Endodermal cell (in vitro differentiated cells): ENCODE results near the gene SLK. TPM values are rescaled to one million over a fixed set of nuclear protein-coding genes. Genes with fewer than 3 reads are reported as not detected.

Experiments
- DNase-seq: peaks from one replicate; pipeline ENCODE4 v3.0.0-alpha.2; 2017
- H3K27ac ChIP-seq: 2 replicates; pipeline ENCODE4 v1.5.1; 2013; ENCODE audit warnings: mild to moderate bottlenecking, low read depth, low read length, moderate library complexity
- H3K27me3 ChIP-seq: 2 replicates; pipeline ENCODE4 v1.6.1; 2013; ENCODE audit warnings: mild to moderate bottlenecking, low read length, moderate library complexity; ENCODE audit not compliant: insufficient read depth, control insufficient read depth, poor library complexity, severe bottlenecking
- H3K36me3 ChIP-seq: 2 replicates; pipeline ENCODE4 v1.7.0; 2013; ENCODE audit warnings: mild to moderate bottlenecking, low read length, moderate library complexity; ENCODE audit not compliant: control insufficient read depth, insufficient read depth
- H3K4me1 ChIP-seq: one replicate; pipeline ENCODE4 v1.7.0; 2013; ENCODE audit warnings: low read length; ENCODE audit not compliant: control insufficient read depth, insufficient read depth
- H3K4me3 ChIP-seq: 2 replicates; pipeline ENCODE4 v1.5.1; 2013; ENCODE audit warnings: mild to moderate bottlenecking, low read length, moderate library complexity
- H3K9ac ChIP-seq: 2 replicates; pipeline ENCODE4 v1.6.1; 2013; ENCODE audit warnings: mild to moderate bottlenecking, low read length, moderate library complexity; ENCODE audit not compliant: poor library complexity, severe bottlenecking; ENCODE audit errors: extremely low read depth
- H3K9me3 ChIP-seq: 2 replicates; pipeline ENCODE4 v1.6.1; 2013; ENCODE audit warnings: mild to moderate bottlenecking, low read length, moderate library complexity; ENCODE audit not compliant: control insufficient read depth
- H3K27ac Mint-ChIP-seq: 2 replicates; pipeline ENCODE4 v1.8.0; 2020; ENCODE audit warnings: mixed read lengths
- H3K27me3 Mint-ChIP-seq: 2 replicates; pipeline ENCODE4 v1.8.0; 2021; ENCODE audit warnings: mild to moderate bottlenecking, mixed read lengths; ENCODE audit not compliant: insufficient read depth
- H3K36me3 Mint-ChIP-seq: 2 replicates; pipeline ENCODE4 v1.8.0; 2020; ENCODE audit warnings: low read depth, mixed read lengths
- H3K4me1 Mint-ChIP-seq: 2 replicates; pipeline ENCODE4 v1.8.0; 2020; ENCODE audit warnings: mixed read lengths
- H3K4me3 Mint-ChIP-seq: 2 replicates; pipeline ENCODE4 v1.8.0; 2020; ENCODE audit warnings: mild to moderate bottlenecking, moderate library complexity, mixed read lengths
- H3K9me3 Mint-ChIP-seq: 2 replicates; pipeline ENCODE4 v1.8.0; 2020; ENCODE audit warnings: mild to moderate bottlenecking, mixed read lengths
- WGBS, 2 experiments: methylation state at CpG; one replicate each; pipeline versions ENCODE4 v1.1.5 to v1.1.7; 2013; ENCODE audit warnings: missing lambda C conversion rate in 2 of 2, mixed read lengths in 1 of 2; ENCODE audit not compliant: insufficient coverage in 1 of 2, insufficient read length in 1 of 2; 5-methylcytosine and 5-hydroxymethylcytosine counted together
- total RNA-seq, 2 donors: library from RNA; stranded (reverse); fragmentation: NEBNext Ultra II Directional in 1 of 2; extraction: Animal tissue kit (Norgen Biotek cat#: 25700) in 1 of 2; gene quantifications; 2 replicates in 1 of 2; 3 replicates in 1 of 2; pipeline ENCODE4 v1.2.1, GENCODE V29; 2021
- TF ChIP-seq, protein P1 (sequence below): fragments of 200-600 bp; sonication (generic); conservative IDR thresholded peaks from 2 replicates; pipeline ENCODE4 v1.5.0; 2021; ENCODE audit warnings: antibody characterized with exemption, mild to moderate bottlenecking

SLK gene
- total RNA-seq, 2 donors from 2014 or later, result 23.4 to 32.9 TPM

DNA sequence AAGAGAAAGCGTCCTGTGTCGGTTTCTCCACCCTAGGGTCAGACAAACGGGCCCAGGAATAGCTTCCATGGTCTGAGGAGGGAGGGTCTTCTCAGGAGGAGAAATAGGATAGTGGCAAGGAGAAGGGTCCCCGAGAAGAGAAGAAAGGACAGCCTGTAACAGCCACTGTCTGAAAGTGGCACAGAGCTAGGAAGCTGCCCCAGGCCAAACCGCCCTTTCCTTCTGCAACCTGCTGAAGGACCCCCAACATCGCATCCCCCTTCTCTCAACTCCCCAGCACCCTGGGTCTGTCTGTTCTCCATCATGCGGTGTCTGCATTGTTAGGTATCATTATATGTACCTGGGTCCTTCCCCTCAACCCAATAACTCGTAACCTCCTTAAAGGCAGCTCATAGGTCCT lies 71.6 kb downstream of the SLK start:
- Mint-ChIP-seq H3K36me3 (no peaks in the 10 kb centered on the region), H3K27ac (no peak overlapping the region), H3K4me1 (peaks cover 4% of the 10 kb centered on the region), H3K9me3 (no peaks in the 10 kb centered on the region), H3K4me3 (no peak overlapping the region), H3K27me3 (no peaks in the 10 kb centered on the region)
- Histone ChIP-seq H3K4me3 (no peak overlapping the region), H3K9ac (no peak overlapping the region), H3K9me3 (no peaks in the 10 kb centered on the region), H3K27ac (no peak overlapping the region), H3K27me3 (no peaks in the 10 kb centered on the region), H3K4me1 (no peaks in the 10 kb centered on the region), H3K36me3 (no peaks in the 10 kb centered on the region)
- 90 to 94% methylated on average over 3 to 8 of the region's 8 CpGs for WGBS, 2 experiments
- TF ChIP-seq, protein P1, sequence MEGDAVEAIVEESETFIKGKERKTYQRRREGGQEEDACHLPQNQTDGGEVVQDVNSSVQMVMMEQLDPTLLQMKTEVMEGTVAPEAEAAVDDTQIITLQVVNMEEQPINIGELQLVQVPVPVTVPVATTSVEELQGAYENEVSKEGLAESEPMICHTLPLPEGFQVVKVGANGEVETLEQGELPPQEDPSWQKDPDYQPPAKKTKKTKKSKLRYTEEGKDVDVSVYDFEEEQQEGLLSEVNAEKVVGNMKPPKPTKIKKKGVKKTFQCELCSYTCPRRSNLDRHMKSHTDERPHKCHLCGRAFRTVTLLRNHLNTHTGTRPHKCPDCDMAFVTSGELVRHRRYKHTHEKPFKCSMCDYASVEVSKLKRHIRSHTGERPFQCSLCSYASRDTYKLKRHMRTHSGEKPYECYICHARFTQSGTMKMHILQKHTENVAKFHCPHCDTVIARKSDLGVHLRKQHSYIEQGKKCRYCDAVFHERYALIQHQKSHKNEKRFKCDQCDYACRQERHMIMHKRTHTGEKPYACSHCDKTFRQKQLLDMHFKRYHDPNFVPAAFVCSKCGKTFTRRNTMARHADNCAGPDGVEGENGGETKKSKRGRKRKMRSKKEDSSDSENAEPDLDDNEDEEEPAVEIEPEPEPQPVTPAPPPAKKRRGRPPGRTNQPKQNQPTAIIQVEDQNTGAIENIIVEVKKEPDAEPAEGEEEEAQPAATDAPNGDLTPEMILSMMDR, result no peak
- no peak for DNase-seq

DNA sequence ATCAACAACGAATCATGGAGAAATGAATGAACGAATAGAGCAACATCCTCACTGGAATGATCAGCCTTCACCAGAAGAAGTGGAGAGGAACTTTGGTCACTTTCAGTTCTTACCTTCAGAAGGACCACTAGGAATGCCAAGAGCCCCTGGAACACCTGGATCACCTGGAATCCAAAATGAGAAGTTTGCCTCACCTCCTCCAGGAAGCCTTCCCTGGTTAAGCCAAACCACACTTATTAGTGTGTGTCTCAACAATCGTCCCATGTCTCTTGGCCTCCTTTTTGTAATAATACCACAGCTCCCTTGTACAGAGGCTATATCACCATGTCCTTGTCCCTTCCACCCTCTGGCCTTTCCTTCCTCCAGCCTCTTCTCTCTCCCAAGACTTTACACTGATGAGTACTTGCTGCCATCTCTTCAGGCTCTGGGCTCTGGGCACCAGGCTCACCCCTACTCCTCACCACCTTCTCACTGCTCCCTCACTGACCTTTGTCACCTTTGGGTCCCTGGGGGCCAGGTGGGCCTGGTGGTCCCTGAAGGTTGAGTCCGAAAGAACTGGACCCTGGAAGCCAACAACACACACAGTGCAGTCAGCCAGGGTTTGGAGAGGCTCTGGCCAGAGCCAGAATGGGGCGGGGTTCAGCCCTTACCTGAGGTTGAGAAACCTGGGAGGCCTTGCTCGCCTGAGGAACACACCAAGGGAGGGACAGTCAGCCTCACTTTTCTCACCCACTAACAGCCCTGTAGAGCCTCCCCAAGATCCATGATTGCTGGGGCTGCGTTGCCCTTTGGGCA lies 72.2 kb downstream of the SLK start:
- Mint-ChIP-seq H3K4me1 (no peaks in the 10 kb centered on the region), H3K27ac (no peak overlapping the region), H3K27me3 (no peaks in the 10 kb centered on the region), H3K4me3 (no peak overlapping the region), H3K9me3 (no peaks in the 10 kb centered on the region), H3K36me3 (no peaks in the 10 kb centered on the region)
- Histone ChIP-seq H3K27me3 (no peaks in the 10 kb centered on the region), H3K9ac (no peak overlapping the region), H3K27ac (no peak overlapping the region), H3K36me3 (no peaks in the 10 kb centered on the region), H3K4me1 (no peaks in the 10 kb centered on the region), H3K9me3 (no peaks in the 10 kb centered on the region), H3K4me3 (no peak overlapping the region)
- 86 to 92% methylated on average over 4 to 7 of the region's 7 CpGs for WGBS, 2 experiments
- no peak for DNase-seq
- TF ChIP-seq, protein P1, result no peak

DNA sequence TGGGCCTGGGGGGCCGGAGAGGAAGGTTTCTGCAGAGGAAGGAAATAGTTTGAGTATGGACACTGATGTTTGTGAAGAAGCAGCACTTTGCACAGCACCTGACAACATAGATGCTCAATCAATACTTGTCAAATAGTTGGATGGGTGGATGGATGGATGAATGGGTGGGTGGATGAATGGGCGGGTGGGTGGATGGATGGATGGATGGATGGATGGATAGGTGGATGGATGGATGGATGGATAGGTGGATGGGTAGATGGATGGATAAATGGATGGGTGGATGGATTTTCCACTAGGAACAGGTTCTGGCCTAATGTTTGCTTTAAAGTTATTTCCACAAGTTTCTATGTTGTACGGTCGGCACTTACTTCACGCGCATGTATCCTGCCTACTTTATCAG lies 73.4 kb downstream of the SLK start:
- Histone ChIP-seq H3K36me3 (no peaks in the 10 kb centered on the region), H3K4me1 (no peaks in the 10 kb centered on the region), H3K4me3 (no peak overlapping the region), H3K27ac (no peak overlapping the region), H3K9me3 (no peaks in the 10 kb centered on the region), H3K9ac (no peak overlapping the region), H3K27me3 (no peaks in the 10 kb centered on the region)
- TF ChIP-seq, protein P1, result no peak
- peaks cover 6% of the 10 kb centered on the region for H3K4me1 Mint-ChIP-seq
- H3K27me3 Mint-ChIP-seq, result no peaks in the 10 kb centered on the region
- no peak for DNase-seq
- no peak overlapping the region for H3K27ac Mint-ChIP-seq
- no peaks in the 10 kb centered on the region for H3K36me3 Mint-ChIP-seq
- no peaks in the 10 kb centered on the region for H3K9me3 Mint-ChIP-seq
- H3K4me3 Mint-ChIP-seq, result no peak overlapping the region
- WGBS, 2 experiments, result 78 to 85% methylated on average over 5 to 6 of the region's 6 CpGs
